Adrenal gland (tissue), 5 donors: ENCODE results near the gene BOD1L1.

Experiments
- POLR2A ChIP-seq, 2 donors: fragments of 450-650 bp; IDR thresholded peaks; one replicate each; pipeline ENCODE4 v1.6.1; 2017; ENCODE audit warnings: antibody characterized with exemption in 2 of 2, mild to moderate bottlenecking in 2 of 2, moderate library complexity in 1 of 2
- TF ChIP-seq, protein P1 (sequence below), 6 experiments: fragments of 450-650 bp in 4 of 6; fragments of 200-600 bp in 2 of 6; sonication (generic) in 1 of 6; IDR thresholded peaks; 1 replicate in 5 of 6; 2 replicates in 1 of 6; pipeline versions ENCODE4 v1.5.1 to v1.8.0; 2016 to 2021; ENCODE audit warnings: antibody characterized with exemption in 6 of 6, mild to moderate bottlenecking in 2 of 6, moderate library complexity in 1 of 6
- donor health status: DM: no; HTN: no; CAD: no.

DNA sequence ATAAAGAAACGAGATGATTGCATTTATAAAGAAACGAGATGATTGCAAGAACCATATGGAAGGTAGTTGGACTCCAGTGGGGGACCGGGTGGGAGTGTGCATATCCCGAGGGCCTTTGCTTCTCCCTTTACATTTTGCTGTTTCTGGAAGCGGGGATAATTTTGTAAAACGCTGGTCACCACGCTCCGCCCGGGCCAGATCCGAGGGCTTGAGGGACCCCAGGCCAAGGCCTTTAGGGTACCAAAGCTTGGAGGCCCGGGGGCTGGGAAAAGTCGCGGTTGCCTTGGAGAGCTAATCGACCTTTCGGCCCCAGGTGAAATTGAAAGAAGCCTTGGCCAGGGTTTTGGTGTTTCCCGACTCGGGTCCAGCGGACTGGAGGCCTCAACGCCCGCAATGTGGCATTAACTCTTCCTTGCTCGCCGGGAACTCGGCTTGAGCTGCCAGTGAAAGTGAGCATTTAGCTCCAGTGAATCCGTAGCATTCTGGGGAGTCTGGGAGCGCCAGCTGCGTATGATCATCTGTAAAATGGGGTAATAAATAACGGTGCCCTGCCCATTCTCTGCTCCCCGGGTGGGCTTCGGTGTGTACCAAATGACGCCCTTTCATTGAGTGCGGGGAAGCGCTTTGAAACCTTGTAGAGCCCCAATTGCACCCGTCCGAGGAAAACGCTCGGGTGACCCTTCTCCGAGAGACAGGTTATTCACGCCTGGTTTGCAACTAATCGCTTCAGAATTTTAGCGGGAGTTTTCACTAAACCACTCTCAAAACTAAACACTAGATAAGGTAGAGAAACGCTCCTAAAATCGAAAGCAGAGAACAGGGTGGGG lies 87.7 kb downstream of the BOD1L1 start:
- TF ChIP-seq, protein P1, sequence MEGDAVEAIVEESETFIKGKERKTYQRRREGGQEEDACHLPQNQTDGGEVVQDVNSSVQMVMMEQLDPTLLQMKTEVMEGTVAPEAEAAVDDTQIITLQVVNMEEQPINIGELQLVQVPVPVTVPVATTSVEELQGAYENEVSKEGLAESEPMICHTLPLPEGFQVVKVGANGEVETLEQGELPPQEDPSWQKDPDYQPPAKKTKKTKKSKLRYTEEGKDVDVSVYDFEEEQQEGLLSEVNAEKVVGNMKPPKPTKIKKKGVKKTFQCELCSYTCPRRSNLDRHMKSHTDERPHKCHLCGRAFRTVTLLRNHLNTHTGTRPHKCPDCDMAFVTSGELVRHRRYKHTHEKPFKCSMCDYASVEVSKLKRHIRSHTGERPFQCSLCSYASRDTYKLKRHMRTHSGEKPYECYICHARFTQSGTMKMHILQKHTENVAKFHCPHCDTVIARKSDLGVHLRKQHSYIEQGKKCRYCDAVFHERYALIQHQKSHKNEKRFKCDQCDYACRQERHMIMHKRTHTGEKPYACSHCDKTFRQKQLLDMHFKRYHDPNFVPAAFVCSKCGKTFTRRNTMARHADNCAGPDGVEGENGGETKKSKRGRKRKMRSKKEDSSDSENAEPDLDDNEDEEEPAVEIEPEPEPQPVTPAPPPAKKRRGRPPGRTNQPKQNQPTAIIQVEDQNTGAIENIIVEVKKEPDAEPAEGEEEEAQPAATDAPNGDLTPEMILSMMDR (IDR thresholded peaks at IDR 0.05): no peak
- no peak for TF ChIP-seq POLR2A (IDR thresholded peaks at IDR 0.05)
